ENCODE results near the gene EPHX1. TPM values are rescaled to one million over a fixed set of nuclear protein-coding genes. Genes with fewer than 3 reads are reported as not detected.
"Not testable (repeated sequence)": the region's sequence is repeated elsewhere in the genome, so short reads cannot be mapped to it uniquely, and the experiment has no call there.

The EPHX1 gene
- total RNA-seq, 1 donor from 2014 or later = 7.2 TPM

DNA sequence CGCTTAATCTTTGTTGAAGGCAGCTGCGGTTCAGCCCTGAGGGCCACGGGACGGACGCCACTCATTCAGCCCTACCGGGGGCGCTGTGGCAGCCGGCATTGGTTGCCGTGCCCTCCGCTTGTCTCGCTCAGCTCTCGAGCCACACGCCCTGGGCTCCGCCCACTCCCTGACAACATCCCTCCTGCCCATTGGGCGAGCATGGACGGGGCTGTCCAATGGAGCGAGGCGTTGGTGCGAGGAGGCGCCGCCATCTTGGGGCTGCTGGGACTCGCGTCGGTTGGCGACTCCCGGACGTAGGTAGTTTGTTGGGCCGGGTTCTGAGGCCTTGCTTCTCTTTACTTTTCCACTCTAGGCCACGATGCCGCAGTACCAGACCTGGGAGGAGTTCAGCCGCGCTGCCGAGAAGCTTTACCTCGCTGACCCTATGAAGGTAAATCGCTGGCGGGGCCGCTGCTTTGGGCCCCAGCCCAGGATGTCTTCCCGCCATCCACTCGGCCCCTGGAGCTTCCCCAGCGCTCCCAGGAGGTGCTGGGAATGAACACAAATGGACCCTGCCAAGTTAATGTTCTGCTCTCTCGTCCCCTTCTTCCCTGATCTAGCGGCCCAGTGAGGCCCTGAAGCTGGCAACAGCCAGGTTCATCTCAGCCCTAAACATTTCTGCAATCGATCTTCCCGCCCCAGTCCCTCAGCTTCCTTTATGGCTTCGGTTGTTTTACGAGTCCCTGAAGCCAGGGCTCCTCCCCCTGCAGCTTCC, 32.2 kb upstream of the EPHX1 start, which contains the start of gene SRP9:
Gene SRP9, plus strand, starts transcription at position 244 of the 754 bp plus-strand sequence. Its CDS starts 115 bp downstream, at position 359.
- peak; percentile 98 for DNase-seq

DNA sequence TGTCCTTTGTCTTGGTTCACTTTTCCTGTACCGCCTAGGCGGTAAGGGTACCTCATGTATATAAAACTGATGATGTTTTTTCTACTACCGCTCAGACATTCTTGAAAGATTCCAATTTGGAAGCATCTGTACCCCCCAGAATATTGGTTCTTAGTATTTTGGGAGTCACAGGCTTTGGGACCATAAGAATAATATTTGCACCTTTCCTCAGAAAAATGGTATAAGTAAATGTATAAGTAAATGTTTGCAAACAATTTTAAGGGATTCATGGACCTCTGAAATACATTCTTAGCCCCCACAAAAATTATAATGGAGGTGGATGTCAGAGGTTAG, 31.6 kb upstream of the EPHX1 start:
- no peak for DNase-seq

DNA sequence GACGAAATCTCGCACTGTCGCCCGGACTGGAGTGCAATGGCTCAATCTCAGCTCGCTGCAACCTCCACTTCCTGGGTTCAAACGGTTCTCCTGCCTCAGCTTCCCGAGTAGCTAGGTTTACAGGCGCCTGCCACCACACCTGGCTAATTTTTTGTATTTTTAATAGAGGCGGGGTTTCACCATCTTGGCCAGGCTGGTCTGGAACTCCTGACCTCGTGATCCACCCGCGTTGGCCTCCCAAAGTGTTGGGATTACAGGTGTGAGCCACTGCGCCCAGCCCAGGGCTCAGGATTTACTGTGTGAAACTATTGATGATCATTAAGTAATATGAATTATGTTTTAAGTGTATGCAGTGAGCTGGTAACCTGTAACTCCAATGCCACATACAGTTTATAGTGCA, 30.8 kb upstream of the EPHX1 start:
- not testable (repeated sequence) for DNase-seq

DNA sequence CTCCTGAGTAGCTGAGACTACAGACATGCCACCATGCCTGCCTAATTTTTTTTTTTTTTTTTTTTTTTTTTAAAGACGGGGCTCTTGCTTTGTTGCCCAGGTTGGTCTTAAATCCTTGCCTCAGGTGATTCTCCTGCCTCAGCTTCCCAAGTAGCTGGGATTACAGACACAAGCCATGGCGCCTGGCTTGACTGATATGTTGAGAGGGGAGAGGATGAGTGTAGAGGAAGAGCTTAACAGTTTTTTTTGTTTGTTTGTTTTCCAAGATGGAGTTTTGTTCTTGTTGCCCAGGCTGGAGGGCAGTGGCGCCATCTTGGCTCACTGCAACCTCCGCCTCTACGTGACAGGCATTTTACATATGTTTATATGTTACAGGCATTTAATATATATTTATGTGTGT, 29.8 kb upstream of the EPHX1 start:
- DNase-seq = no peak

DNA sequence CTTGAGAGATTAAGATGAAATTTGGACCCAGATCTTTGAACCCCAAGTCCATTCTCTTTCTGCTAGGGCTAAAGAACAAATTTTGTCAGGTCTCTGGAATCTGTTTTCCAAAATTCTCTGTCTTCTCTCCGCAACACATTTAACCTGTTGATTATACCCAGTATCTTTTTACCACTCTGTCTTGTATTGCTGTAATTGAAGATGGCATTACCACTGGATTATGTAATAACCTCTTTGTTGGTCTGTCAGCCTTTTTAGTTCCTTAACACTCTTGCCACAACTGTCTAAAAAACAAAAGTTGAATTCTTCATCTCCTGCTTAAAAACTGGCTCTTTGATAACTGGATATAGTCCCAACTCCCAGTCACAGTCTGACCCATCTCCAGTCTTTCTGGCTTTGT, 29.3 kb upstream of the EPHX1 start:
- no peak for DNase-seq

DNA sequence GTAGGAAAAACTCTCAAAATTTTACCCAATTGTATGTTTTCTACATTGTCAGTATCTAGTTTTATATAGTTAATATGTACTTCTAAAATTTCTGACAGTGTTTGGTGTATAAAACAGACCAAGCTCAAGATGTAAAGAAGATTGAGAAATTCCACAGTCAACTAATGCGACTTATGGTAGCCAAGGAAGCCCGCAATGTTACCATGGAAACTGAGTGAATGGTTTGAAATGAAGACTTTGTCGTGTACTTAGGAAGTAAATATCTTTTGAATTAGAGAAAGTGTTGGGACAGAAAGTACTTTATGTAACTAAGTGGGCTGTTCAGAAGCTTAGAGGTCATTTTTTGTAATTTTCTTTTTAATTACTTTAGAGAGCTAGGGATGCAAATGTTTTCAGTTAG, 20.8 kb upstream of the EPHX1 start:
- not testable (repeated sequence) for DNase-seq

DNA sequence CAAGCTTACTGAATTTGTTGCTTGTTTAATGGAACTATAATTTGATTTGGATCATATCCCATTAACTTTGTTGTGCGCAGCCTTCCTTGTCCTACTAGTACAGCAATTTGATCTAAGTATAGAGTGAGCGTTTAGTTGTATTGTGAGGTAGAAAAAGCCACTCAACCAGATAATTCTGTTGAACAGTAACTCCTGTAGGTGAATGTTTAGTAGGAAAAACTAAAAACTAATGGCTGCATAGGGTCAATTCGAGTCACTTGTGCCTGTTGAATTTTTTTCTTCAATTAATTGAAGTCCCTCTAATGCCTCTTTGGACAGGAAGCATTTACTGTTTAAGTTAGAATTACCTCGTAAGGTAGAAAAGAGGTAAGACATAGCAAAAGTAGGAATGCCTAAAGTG, 15.0 kb upstream of the EPHX1 start:
- DNase-seq = no peak

DNA sequence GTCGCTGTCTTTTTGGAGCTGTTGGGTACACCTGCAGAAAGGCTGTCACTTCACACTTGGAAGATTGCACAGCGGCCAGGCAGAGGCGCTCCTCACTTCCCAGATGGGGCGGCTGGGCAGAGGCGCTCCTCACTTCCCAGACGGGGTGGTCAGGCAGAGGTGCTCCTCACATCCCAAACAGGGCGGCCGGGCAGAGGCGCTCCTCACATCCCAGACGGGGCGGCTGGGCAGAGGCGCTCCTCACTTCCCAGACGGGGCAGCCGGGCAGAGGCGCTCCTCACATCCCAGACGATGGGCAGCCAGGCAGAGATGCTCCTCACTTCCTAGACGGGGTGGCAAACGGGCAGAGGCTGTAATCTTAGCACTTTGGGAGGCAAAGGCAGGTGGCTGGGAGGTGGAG, 13.8 kb upstream of the EPHX1 start:
- not testable (repeated sequence) for DNase-seq

DNA sequence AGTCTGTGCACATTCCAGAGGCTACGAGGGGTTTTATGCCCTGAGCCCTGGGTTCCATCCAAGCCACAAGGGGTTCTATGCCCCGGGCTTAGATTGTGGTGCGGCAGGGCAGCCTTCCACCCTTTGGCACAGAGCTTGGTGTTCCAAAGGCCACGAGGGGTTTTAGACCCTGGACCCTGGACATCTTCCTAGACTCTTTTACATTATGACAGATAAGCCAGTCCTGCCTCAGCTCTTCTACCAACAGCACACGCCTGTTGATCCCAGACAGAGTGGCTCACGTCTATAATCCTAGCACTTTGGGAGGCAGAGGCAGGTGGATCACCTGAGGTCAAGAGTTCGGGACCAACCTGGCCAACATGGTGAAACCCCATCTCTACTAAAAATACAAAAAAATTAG, 8.8 kb upstream of the EPHX1 start:
- not testable (repeated sequence) for DNase-seq

DNA sequence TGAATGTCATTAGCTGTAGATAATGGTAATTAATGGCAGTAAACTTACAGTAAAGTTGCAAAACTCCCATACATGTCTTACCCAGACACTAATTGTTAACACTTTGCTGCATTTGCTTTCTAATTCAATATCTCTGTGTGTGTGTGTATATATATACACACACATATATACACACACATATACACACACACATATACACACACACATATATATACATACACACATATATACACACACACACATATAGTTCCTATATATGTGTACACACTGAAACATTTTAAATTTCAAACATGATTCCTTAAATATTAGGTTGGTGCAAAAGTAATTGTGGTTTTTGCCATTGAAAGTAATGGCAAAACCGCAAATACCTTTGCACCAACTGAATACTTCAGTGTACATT, 3.7 kb upstream of the EPHX1 start:
- no peak for DNase-seq

DNA sequence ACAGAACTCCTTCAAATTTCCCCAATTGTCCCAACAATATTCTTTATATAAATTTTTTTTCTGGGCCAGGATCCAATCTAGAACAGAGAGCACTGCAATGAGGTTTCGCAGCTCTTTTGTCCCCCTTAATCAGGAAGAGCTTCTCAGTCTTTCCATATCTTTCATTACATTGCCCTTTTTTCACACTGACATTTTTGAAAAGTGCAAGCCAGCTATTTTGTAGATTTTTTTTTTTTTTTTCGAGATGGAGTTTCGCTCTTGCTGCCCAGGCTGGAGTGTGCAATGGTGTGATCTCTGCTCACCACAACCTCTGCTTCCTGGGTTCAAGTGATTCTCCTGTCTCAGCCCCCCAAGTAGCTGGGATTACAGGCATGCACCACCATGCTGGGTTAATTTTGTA, 3.2 kb upstream of the EPHX1 start:
- not testable (repeated sequence) for DNase-seq

DNA sequence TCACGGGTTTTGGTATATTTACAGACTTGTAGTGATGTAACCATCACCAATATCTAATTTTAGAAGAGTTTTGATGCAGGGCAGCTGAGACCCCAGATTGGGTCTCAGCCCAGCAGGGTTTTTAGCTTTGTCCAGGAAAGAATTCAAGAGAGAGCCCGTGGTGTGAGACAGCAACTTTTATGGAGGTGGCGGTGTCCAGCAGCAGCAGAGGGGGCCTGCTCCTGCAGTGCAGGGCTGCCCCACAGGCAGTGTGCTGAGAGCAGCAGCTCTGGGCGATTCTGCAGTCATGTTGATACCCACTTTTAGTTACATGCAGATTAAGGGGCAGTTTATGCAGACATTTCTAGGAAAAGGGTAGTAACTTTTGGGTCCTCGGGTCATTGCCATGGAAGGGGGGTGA, 1.8 kb upstream of the EPHX1 start:
- no peak for DNase-seq

DNA sequence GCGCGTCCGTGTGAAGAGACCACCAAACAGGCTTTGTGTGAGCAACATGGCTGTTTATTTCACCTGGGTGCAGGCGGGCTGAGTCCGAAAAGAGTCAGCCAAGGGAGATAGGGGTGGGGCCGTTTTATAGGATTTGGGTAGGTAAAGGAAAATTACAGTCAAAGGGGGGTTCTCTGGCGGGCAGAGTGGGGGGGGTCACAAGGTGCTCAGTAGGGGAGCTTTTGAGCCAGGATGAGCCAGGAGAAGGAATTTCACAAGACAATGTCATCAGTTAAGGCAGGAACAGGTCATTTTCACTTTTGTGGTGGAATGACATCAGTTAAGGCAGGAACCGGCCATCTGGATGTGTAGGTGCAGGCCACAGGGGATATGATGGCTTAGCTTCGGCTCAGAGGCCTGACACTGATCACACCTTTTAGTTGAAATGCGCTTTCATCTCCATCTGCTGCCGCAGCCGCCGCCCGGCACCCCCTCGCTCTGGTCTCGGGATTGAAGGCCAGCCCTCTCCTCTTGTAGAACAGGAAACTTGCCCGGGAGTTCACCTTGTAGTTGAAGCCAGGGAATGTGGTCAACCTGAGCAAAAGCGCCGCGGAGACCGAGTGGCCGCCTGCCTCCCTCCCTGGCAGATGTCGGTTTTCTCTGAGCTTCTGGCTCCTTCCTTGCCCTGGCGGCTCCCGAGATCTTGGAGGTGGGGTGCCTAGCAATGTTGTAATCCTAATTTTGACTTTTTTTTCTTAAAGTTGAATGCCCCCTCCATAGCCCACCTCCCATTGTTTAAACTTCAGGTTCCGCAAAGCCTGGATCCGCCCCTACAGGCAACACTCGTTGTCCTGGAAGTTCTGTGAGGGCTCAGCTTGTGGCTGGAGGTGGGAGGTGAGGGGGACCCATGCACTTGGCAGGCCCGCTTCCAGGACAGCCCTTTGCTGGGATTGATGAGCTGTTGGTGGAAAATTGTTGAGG, 935 bp downstream of the EPHX1 start:
- not testable (repeated sequence) for DNase-seq

DNA sequence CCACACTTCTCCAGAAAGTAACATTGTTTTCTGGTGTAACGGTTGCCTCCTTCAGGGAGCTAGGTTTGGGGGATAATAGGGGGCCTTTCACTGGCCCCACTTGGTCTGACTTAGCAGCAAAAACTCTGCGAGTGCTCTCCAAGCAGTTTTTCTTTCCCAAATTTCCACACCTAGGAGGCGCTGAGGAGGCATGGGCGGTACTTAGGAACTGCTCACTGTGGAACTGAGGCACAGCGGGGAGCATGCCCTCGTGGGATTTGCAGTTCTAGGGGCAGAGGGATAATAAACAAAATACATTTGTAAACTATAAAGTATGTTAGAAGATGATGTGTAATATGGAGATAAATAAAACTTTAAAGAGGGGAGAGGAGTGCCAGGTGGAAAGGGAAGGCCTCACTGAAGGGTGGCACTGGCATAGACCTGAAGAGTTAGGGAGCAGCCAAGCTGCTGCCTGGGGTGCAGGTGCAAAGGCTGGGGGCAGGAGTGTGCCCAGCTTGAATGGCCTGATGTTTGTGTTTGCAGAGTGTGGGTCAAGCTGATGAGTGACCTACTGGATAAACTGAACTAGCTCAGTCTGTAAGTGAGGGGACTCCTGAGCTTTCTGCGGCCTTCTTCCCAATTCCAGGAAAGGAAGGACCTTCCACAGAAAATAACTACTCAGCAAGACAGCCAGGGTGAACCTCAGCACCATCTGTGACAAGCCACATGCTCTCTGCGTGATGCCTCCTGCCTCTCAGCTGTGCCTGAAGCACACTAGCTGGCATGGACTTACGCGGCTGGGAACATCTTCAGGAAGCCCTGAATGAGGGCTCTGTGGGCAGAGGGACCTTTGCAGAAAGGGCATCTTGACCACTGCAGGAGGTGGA, 1.9 kb downstream of the EPHX1 start:
- DNase-seq = no peak

DNA sequence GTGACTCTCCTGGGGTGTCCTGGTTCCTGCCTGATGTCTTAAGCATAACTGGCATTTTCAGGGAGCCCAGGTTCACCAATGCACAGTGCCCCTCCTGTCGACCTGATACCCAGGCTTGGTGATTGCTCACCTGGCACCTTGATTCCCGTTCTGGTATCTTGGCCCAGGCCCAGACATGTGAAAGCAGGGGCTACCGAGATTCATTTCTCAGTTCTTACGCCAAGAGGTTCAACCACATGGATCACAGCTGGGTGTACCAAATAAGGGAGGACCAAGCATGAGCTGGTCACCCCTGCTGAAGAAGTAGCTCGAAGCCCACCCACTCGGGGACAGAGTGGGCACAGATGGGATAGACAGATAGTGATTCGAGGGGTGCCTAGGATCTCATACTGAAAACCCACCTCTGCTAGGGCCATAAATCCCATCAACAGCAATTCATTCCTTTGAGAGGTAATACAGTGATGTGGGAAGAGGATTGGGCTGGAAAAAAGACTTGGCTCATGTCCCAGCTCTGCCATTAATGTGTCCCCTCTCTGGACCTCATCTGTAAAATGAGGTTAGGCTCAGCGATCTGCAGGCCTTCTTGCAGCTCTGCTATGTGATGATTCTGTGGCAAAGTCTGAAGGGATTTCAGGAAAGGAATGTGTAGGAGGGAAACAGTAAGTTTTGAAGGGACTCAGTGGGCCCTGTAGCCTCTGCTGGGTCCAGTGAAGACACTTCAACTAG, 2.7 kb downstream of the EPHX1 start:
- DNase-seq = no peak

DNA sequence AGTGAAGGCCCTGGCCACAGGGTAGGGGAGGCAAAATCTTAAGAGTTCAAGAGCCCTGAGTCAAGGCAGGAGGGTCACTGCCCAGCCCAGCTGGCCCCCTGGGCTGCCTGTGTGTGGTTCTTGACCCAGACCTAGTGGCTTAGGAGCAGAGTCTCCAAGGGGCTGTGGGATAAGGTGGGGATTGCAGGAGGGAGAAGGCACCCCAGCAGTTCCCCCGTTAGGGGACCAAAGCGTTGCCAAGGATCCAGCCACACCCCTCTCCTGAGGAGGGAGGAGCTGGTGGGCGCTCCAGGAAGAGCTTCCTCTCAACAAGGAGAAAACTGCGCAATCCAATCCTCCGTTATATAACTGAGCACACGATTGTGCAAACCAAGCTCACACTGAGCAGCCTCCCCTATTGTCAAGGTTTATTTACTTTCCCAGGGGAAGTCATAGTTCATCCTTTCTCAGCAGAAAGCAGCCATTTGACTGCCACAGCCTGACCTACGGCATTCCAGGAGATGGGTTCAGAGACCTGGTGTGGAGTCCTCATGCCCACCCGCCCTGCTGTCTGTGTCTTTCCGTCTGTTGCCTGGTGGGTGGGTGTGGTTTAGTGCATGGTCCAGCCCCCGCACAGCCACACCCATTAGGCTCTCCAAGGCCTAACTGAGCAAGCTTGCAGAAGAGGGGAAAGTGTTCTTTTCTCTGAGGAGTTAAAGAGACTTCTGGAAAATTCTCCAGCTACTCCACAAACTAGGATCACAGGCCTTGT, 3.5 kb downstream of the EPHX1 start:
- DNase-seq = no peak

DNA sequence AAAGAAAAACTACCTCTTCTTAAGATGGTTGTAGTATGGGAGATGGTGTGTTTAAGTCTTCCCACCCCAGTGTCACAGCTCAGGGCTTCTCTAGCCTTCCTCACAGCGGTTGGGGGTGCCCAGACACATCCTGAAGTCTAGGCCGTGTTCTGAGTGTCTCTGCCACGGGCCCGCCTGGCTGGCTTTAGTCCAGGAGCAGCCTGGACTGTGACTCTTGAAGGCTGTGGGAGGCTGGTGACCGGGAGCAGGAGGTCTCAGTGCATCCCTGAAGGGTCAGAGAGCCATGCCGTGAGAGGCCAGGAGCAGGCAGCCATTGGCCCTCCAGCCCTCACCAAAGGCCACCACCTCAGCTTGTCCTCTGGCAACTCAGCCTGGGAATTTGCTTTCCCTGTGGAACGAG, 4.5 kb downstream of the EPHX1 start:
- DNase-seq = no peak

DNA sequence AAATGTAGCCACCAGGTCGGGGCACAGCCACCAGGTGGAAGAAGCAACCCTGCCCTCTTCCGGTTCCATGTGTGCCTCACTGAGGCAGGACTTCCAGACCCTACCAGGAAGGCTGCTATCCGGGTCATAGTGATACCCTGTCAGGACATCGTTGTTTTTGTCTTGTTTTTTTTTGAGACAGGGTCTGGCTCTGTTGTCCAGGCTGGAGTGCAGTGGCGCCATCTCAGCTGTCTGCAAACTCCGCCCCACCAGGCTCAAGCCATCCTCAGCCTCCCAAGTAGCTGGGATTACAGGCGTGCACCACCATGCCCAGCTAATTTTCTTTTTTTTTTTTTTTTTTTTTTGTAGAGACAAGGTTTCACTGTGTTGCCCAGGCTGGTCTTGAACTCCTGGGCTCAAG, 5.2 kb downstream of the EPHX1 start:
- DNase-seq = not testable (repeated sequence)

DNA sequence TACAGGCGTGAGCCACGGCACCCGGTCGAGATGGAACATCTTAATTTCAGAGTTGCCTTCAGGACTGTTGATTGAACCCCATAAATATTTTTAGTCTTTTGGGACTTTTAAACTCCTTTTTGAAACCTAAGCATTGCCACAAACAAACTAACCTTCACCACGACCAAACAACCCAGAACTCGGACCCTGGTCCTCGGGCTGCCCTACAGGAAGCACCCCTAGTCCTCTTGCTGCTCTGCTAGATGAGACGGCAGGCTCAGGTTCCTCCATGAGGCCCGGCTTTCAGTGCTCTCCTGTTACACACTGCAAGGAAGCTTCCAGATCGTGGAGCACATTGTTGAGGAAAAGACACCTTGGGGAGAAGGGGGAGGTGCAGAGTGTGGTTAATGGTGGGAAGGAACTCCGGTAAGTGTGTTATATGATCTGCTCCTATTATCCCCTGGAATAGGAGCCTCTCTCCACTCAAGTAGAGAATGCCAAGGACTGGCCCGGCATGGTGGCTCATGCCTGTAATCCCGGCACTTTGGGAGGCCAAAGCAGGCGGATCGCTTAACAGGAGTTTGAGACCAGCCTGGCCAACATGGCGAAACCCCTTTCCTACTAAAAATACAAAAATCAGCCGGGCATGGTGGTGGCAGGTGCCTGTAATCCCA, 5.7 kb downstream of the EPHX1 start:
- no peak for DNase-seq
